ENCODE measurements around the gene GRM4.

GRM4 gene

GRCh38 chr6:34072727-34073126, 73.2 kb downstream of the GRM4 start:
- H3K4me1 Mint-ChIP-seq, result no peaks in the 10 kb centered on the region
- H3K4me3 Mint-ChIP-seq, result no peak overlapping the region
- H3K27ac Mint-ChIP-seq, result no peak overlapping the region
- H3K36me3 Mint-ChIP-seq, result no peaks in the 10 kb centered on the region
- DNase-seq (ENCODE audit: low spot score in 2 of 2) (no peak), ATAC-seq (no peak)
- no peaks in the 10 kb centered on the region for H3K9me3 Mint-ChIP-seq

GRCh38 chr6:34071884-34072379, 74.0 kb downstream of the GRM4 start:
- no peak for ATAC-seq
- Mint-ChIP-seq H3K36me3 (no peaks in the 10 kb centered on the region), H3K4me1 (no peaks in the 10 kb centered on the region), H3K27ac (no peak overlapping the region), H3K9me3 (no peaks in the 10 kb centered on the region), H3K4me3 (no peak overlapping the region)
- no peak for DNase-seq (ENCODE audit: low spot score in 2 of 2)

- H3K36me3 Mint-ChIP-seq, result no peaks in the 10 kb centered on the region
- no peak overlapping the region for H3K27ac Mint-ChIP-seq
- H3K4me3 Mint-ChIP-seq, result no peak overlapping the region
- no peak for DNase-seq (ENCODE audit: low spot score in 2 of 2)
- no peak for ATAC-seq
- H3K4me1 Mint-ChIP-seq, result no peaks in the 10 kb centered on the region
- H3K9me3 Mint-ChIP-seq, result no peaks in the 10 kb centered on the region
These were observed 74.6 kb downstream of the GRM4 start for GRCh38 chr6:34071136-34071883.

GRCh38 chr6:34070315-34071135, 75.4 kb downstream of the GRM4 start:
- no peak for DNase-seq (ENCODE audit: low spot score in 2 of 2)
- no peak overlapping the region for H3K27ac Mint-ChIP-seq
- H3K9me3 Mint-ChIP-seq, result no peaks in the 10 kb centered on the region
- H3K36me3 Mint-ChIP-seq, result no peaks in the 10 kb centered on the region
- no peaks in the 10 kb centered on the region for H3K4me1 Mint-ChIP-seq
- peak; percentile 47 for ATAC-seq
- H3K4me3 Mint-ChIP-seq, result no peak overlapping the region

DNA sequence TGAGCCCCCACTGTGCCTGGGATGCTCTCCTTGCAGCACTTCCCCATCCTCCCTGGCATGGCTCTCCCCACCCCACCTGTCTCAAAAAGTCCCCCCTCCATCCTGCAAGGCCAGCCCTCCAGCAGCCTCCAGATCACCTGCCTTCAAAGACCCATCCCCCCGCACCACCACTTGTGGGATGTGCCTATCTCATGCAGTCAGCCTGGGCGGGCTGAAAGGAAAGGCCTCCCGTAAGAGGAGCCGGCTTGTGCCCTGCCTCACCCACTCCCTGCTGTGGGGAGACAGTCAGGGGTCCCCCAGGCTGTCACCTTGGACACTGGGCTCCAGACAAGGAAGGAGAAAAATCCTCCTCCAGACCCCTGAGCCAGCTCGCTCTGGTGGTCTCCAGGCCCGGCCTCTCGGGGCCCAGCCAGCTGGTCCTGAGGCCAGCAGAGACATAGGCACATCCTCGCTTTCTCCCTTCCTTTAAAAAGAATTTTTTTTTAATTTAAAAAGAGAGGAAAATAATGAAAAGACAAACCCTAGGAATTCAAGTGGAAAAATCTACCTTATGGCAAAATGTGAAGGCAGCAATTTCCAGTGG, 77.3 kb downstream of the GRM4 start:
- Mint-ChIP-seq H3K4me1 (no peaks in the 10 kb centered on the region), H3K27ac (no peak overlapping the region), H3K4me3 (no peak overlapping the region), H3K9me3 (no peaks in the 10 kb centered on the region), H3K36me3 (no peaks in the 10 kb centered on the region)
- DNase-seq (ENCODE audit: low spot score in 2 of 2), result no peak
- ATAC-seq, result no peak

DNA sequence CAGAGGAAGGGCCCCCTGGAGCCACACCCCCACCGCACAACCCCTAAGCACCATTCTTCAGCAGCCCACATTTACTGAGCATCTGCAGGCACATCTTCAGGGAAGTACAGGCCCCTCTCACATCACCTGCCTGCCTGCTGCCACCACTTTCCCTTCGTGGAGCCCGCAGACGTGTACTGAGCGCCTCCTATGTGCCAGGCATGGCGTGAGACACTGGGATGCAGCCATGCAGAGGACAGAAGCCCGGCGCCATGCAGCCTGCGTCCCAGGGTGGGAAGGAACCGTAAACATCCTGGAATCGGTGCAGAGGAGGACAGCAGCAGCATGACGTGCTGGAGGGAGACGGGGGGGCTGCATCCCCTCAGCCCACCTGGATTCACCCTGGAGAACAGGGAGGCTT, 78.1 kb downstream of the GRM4 start:
- Mint-ChIP-seq H3K4me1 (no peaks in the 10 kb centered on the region), H3K9me3 (no peaks in the 10 kb centered on the region), H3K36me3 (no peaks in the 10 kb centered on the region), H3K27ac (no peak overlapping the region), H3K4me3 (no peak overlapping the region)
- DNase-seq (ENCODE audit: low spot score in 2 of 2), result no peak
- ATAC-seq, result no peak

- H3K36me3 Mint-ChIP-seq, result no peaks in the 10 kb centered on the region
- H3K27ac Mint-ChIP-seq, result no peak overlapping the region
- H3K9me3 Mint-ChIP-seq, result no peaks in the 10 kb centered on the region
- H3K4me1 Mint-ChIP-seq, result no peaks in the 10 kb centered on the region
- ATAC-seq, result no peak
- no peak for DNase-seq (ENCODE audit: low spot score in 2 of 2)
- no peak overlapping the region for H3K4me3 Mint-ChIP-seq
These were observed 78.8 kb downstream of the GRM4 start for GRCh38 chr6:34066772-34067770.

DNA sequence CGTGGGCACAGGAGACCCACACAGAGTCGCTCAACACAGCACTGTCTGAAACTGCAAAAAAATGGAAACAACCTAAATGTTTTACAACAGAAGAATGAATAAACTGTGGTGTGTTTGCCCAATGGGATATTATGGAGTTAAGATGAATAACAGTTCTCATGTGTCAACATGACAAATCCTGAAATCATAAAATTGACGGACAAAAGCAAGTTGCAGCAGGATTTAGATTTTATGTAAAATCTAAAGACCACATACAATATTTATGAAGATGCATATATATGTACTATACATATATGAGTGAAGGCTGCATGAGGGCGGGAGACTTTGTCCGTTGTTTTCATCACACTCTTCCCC, 79.7 kb downstream of the GRM4 start:
- no peaks in the 10 kb centered on the region for H3K9me3 Mint-ChIP-seq
- no peak for ATAC-seq
- H3K4me1 Mint-ChIP-seq, result no peaks in the 10 kb centered on the region
- no peaks in the 10 kb centered on the region for H3K36me3 Mint-ChIP-seq
- no peak overlapping the region for H3K4me3 Mint-ChIP-seq
- no peak for DNase-seq (ENCODE audit: low spot score in 2 of 2)
- no peak overlapping the region for H3K27ac Mint-ChIP-seq

DNA sequence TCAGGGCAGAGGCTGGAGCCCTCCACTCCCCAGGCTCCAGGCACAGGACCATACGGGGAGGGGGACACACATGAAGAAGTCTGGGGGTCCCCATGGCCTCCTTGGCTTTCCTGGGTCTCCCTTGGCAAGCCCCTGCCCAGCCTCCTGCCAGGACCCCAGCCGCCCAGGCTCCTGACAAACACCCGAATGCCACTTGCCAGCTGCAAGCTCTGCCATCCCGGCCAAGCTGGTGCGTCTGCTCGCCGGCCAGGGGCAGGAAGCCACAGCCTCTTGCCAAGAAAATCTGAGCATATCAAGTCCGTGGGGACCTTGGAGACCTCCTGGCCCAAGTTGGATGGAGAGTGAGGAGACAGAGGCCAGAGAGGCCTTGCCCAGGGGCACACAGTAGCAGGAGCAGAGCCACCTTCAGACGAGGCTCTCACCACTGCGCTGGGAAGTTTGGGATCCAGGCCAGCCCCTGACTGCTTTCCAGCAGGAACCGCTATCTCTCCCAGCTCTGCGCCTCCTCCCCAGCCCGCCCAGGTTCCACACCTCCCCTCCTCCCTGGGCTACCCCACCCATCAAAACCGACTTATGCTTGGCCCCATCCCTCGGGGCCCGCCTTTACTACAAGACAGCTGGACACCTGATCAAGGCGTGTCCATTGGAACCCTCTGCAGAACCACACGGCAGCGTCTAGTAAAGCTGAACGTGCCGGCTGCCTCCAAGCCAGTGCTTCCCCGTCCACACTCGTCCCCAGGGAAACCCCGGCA, 80.2 kb downstream of the GRM4 start:
- H3K4me3 Mint-ChIP-seq, result no peak overlapping the region
- H3K36me3 Mint-ChIP-seq, result no peaks in the 10 kb centered on the region
- DNase-seq (ENCODE audit: low spot score in 2 of 2) (no peak), ATAC-seq (no peak)
- H3K9me3 Mint-ChIP-seq, result no peaks in the 10 kb centered on the region
- H3K27ac Mint-ChIP-seq, result no peak overlapping the region
- no peaks in the 10 kb centered on the region for H3K4me1 Mint-ChIP-seq

GRCh38 chr6:34064675-34065074, 81.2 kb downstream of the GRM4 start:
- Mint-ChIP-seq H3K27ac (no peak overlapping the region), H3K4me1 (no peaks in the 10 kb centered on the region), H3K36me3 (no peaks in the 10 kb centered on the region), H3K9me3 (no peaks in the 10 kb centered on the region), H3K4me3 (no peak overlapping the region)
- ATAC-seq (no peak), DNase-seq (ENCODE audit: low spot score in 2 of 2) (no peak)

DNA sequence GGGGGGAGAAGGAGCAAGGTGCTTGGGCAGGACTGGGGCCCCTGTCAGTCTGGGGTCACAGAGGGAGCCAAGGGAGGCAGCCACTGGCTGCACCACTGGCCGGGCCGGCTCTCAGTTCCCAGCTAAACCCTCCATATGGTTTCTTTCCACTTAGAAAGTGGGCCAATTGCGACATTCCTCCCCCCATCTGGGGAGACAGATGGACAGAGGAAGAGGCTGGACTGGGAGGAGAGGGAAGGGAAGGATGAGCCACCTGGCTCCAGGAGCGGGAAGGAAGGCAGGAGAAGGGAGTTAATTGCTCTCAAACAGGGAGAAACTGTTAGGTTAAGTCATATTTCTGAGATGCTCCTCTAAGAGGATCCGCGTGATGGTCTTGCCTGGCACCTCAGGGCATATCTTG, 82.2 kb downstream of the GRM4 start:
- no peak overlapping the region for H3K27ac Mint-ChIP-seq
- ATAC-seq (no peak), DNase-seq (ENCODE audit: low spot score in 2 of 2) (no peak)
- H3K4me3 Mint-ChIP-seq, result no peak overlapping the region
- no peaks in the 10 kb centered on the region for H3K9me3 Mint-ChIP-seq
- no peaks in the 10 kb centered on the region for H3K36me3 Mint-ChIP-seq
- no peaks in the 10 kb centered on the region for H3K4me1 Mint-ChIP-seq

GRCh38 chr6:34062815-34063214, 83.1 kb downstream of the GRM4 start:
- no peak overlapping the region for H3K27ac Mint-ChIP-seq
- no peak for ATAC-seq
- no peaks in the 10 kb centered on the region for H3K36me3 Mint-ChIP-seq
- H3K4me1 Mint-ChIP-seq, result peaks cover 3% of the 10 kb centered on the region
- H3K9me3 Mint-ChIP-seq, result no peaks in the 10 kb centered on the region
- H3K4me3 Mint-ChIP-seq, result no peak overlapping the region
- no peak for DNase-seq (ENCODE audit: low spot score in 2 of 2)

DNA sequence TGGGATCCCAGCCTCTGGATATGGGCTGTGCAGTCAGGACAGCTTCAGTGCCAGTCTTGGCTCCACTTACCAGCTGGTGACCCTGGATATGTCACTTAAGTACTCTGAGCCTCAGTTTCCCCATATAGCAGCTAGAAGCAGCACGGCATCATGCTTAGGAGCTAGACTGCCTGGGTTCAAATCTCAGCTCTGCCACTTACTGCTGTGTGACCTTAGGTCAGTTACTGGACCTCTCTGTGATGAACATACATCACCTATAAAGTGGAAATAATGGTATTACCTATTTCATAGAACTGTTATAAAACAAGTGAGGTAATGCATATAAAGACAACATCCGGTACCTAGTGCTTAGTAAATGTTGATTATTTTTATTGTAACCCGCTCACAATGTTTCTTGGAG, 83.7 kb downstream of the GRM4 start:
- no peak for ATAC-seq
- Mint-ChIP-seq H3K9me3 (no peaks in the 10 kb centered on the region), H3K36me3 (no peaks in the 10 kb centered on the region), H3K27ac (no peak overlapping the region), H3K4me1 (peaks cover 8% of the 10 kb centered on the region), H3K4me3 (no peak overlapping the region)
- no peak for DNase-seq (ENCODE audit: low spot score in 2 of 2)

- Mint-ChIP-seq H3K4me3 (no peak overlapping the region), H3K4me1 (peaks cover 8% of the 10 kb centered on the region), H3K9me3 (no peaks in the 10 kb centered on the region), H3K36me3 (no peaks in the 10 kb centered on the region), H3K27ac (no peak overlapping the region)
- ATAC-seq, result no peak
- no peak for DNase-seq (ENCODE audit: low spot score in 2 of 2)
These were observed 84.5 kb downstream of the GRM4 start for GRCh38 chr6:34061348-34061747.

Measured in stimulated activated effector memory CD8-positive, alpha-beta T cell treated with anti-CD3 and anti-CD28 coated beads, Interleukin-12 subunit alpha, Interleukin-12 subunit beta, amount 100 ng/mL, for 72 hours (primary cell).